Adrenal gland (tissue), 12 donors: Measurements from ENCODE around the gene RUFY4. TPM values are rescaled to one million over a fixed set of nuclear protein-coding genes. Genes with fewer than 3 reads are reported as not detected.

Source experiments
- DNase-seq, 7 donors: peaks; one replicate each; pipeline ENCODE4 v3.0.0-alpha.2; 2019 to 2020
- H3K27ac ChIP-seq, 5 donors: fragments of 200-600 bp; sonication (generic) in 4 of 5; 1 replicate in 3 of 5; 2 replicates in 2 of 5; pipeline versions ENCODE4 v1.5.1 to v1.8.0; 2016 to 2020; ENCODE audit warnings: mild to moderate bottlenecking in 1 of 5
- H3K27me3 ChIP-seq: fragments of 200-600 bp; 2 replicates; pipeline ENCODE4 v1.8.0; 2021
- H3K36me3 ChIP-seq, 2 donors: fragments of 200-600 bp; replicated peaks in 1 of 2; 1 replicate in 1 of 2; 2 replicates in 1 of 2; pipeline versions ENCODE4 v1.5.1 to v1.8.0; 2018 to 2022
- H3K4me1 ChIP-seq, 2 donors: fragments of 200-600 bp; replicated peaks in 1 of 2; 1 replicate in 1 of 2; 2 replicates in 1 of 2; pipeline versions ENCODE4 v1.5.1 to v1.8.0; 2018 to 2021
- H3K4me3 ChIP-seq, 4 donors: fragments of 200-600 bp; sonication (generic) in 3 of 4; one replicate each; pipeline ENCODE4 v1.5.1; 2016 to 2018
- H3K9me3 ChIP-seq, 3 donors: fragments of 200-600 bp; sonication (generic) in 1 of 3; replicated peaks in 1 of 3; 1 replicate in 2 of 3; 2 replicates in 1 of 3; pipeline versions ENCODE4 v1.5.1 to v1.8.0; 2016 to 2021
- POLR2A ChIP-seq, 2 donors: fragments of 450-650 bp; IDR thresholded peaks; one replicate each; pipeline ENCODE4 v1.6.1; 2017; ENCODE audit warnings: antibody characterized with exemption in 2 of 2, mild to moderate bottlenecking in 2 of 2, moderate library complexity in 1 of 2
- WGBS, 4 donors: extraction: QIAGEN DNeasy Blood & Tissue Kit in 2 of 4; methylation state at CpG; one replicate each; pipeline versions ENCODE4 v1.1.5 to v1.1.7; 2013 to 2017; 5-methylcytosine and 5-hydroxymethylcytosine counted together
- intact Hi-C, 2 donors: fragments of 100-400 bp; cut with DNase I; formaldehyde crosslinking; loops; one replicate each; pipeline versions ENCODE4 v1.14.1 to v1.15.0; 2022 to 2023
- polyA plus RNA-seq, 3 donors: library from polyadenylated mRNA; stranded (reverse); fragments of 200-250 nt in 2 of 3; fragments of 350-450 nt in 1 of 3; fragmentation: Illumina TruSeq in 1 of 3; extraction: RNeasy Lipid Tissue Mini Kit (QIAGEN cat#74804) in 1 of 3; gene quantifications; one replicate each; pipeline ENCODE4 v1.2.3, GENCODE V29; 2013 to 2014
- total RNA-seq, 9 donors: library from RNA; depleted of rRNA in 4 of 9; stranded (reverse); fragments of >200 nt in 4 of 9; fragments of 120-200 nt in 1 of 9; fragmentation: NEBNext Ultra II Directional in 1 of 9; extraction: Animal tissue kit (Norgen Biotek cat#: 25700) in 1 of 9; gene quantifications; one replicate each; pipeline versions ENCODE4 v1.1.0 to v1.2.4, GENCODE V29; 2013 to 2023
- TF ChIP-seq, protein P1 (sequence below), 6 experiments: fragments of 450-650 bp in 4 of 6; fragments of 200-600 bp in 2 of 6; sonication (generic) in 1 of 6; IDR thresholded peaks; 1 replicate in 5 of 6; 2 replicates in 1 of 6; pipeline versions ENCODE4 v1.5.1 to v1.8.0; 2016 to 2021; ENCODE audit warnings: antibody characterized with exemption in 6 of 6, mild to moderate bottlenecking in 2 of 6, moderate library complexity in 1 of 6
- donor health status: healthy with polysubstance abuse.
- donor health status: Bipolar disorder and iron deficiency.
- donor health status: DM: yes; HTN: yes; CAD: no.
- donor health status: DM: no; HTN: no; CAD: no.
- donor health status: DM: no; HTN: no; CAD: no.
- donor health status: DM: yes; HTN: yes; CAD: no.

The RUFY4 gene
- total and polyA plus RNA-seq, 12 donors: 0.09 to 1.9 (median 0.47) TPM; not detected in 3

- Histone ChIP-seq H3K27ac (no peak overlapping the region), H3K36me3 (no peaks in the 10 kb centered on the region), H3K4me3 (no peak overlapping the region), H3K9me3 (no peaks in the 10 kb centered on the region), H3K4me1 (peaks cover 0 to 4% of the 10 kb centered on the region in 2 donors), H3K27me3 (no peaks in the 10 kb centered on the region)
- DNase-seq: peak in 3 of 7 donors; percentile 8 to 43 (median 16)
- intact Hi-C loops: loop anchor here in 1 of 2 donors (5.0 kb wide), 1 partner anchor 245 kb away; no protein-coding TSS in a partner anchor
- TF ChIP-seq, protein P1, sequence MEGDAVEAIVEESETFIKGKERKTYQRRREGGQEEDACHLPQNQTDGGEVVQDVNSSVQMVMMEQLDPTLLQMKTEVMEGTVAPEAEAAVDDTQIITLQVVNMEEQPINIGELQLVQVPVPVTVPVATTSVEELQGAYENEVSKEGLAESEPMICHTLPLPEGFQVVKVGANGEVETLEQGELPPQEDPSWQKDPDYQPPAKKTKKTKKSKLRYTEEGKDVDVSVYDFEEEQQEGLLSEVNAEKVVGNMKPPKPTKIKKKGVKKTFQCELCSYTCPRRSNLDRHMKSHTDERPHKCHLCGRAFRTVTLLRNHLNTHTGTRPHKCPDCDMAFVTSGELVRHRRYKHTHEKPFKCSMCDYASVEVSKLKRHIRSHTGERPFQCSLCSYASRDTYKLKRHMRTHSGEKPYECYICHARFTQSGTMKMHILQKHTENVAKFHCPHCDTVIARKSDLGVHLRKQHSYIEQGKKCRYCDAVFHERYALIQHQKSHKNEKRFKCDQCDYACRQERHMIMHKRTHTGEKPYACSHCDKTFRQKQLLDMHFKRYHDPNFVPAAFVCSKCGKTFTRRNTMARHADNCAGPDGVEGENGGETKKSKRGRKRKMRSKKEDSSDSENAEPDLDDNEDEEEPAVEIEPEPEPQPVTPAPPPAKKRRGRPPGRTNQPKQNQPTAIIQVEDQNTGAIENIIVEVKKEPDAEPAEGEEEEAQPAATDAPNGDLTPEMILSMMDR (IDR thresholded peaks at IDR 0.05): no peak
- TF ChIP-seq POLR2A (IDR thresholded peaks at IDR 0.05): no peak
- 80 to 97% (median 91%) methylated on average over 2 to 7 of the region's 7 CpGs for WGBS, 4 donors
Observed at GRCh38 chr2:218031771-218032257, 37.2 kb upstream of the RUFY4 start.

DNA sequence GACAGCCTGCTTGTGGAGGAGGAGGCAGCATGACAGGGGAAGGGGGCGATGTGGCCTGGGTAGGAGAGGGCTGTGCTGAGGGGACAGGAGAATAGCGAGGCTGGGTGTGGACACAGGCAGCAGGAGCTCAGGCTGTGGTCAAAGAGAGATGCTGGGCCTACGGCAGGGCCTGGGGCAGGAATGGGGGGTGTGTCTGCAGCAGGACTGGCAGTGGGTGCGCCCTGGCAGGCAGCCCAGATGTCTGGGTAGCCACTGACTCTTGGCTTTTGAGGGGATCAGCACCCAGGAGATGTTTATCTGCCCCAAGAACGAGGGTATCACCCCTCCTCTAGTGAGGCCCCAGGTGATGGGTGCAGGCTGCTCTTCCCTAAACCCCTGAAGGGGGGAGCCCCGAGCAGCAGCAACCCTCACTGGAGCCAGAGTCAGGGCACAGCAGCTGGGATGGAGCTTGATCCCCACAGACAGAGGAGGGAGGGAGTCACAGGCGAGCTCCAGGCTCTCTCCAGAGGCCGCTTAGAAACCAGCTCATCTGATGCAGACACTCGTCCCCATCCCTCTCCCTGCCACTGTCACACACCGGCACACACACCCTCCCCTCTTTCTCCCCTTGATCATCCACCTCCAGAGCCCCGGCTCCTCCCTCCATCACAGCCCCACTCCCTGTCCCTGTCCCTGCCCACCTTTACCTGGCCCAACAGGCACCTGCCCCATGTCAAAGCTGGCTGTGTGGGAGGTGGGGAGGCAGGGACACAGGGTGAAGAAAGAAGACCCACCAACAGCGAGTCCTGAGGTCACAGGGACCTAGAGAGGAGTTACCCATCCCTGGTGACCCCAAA lies 36.5 kb upstream of the RUFY4 start:
- WGBS, 4 donors: 84 to 88% (median 85%) methylated on average over 10 to 12 of the region's 12 CpGs
- no peak overlapping the region for H3K4me3 ChIP-seq
- peak in 3 of 7 donors; percentile 10 to 67 (median 21) for DNase-seq

DNA sequence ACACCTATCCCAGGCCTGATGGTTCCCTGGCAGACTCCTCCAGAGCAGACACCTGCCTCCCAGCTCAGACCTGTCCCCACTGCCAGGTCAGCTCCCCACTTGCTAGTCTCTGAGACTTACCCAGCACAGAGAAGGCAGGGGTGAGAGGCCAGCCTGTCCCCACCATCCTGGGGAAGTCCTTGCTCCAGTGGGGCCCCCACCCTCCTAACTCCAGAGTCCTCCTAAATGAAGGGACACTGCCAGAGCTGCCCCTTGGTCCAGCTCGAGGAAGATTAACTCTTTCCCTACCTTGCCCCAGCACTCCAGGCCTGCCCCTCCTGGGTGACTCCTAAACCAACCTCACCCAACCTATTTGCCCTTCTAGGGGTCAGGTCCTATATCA lies 35.9 kb upstream of the RUFY4 start:
- H3K27ac ChIP-seq: peak overlapping the region in 1 of 5 donors; percentile 54
- no peaks in the 10 kb centered on the region for H3K27me3 ChIP-seq
- no peaks in the 10 kb centered on the region for H3K36me3 ChIP-seq
- H3K4me1 ChIP-seq: peaks cover 0 to 4% of the 10 kb centered on the region in 2 donors
- TF ChIP-seq, protein P1 (IDR thresholded peaks at IDR 0.05): no peak
- no peak for TF ChIP-seq POLR2A (IDR thresholded peaks at IDR 0.05)
- no peaks in the 10 kb centered on the region for H3K9me3 ChIP-seq
- no peak overlapping the region for H3K4me3 ChIP-seq
- intact Hi-C loops: loop anchor here in 1 of 2 donors (1.0 to 5.0 kb wide), 2 partner anchors 88 to 246 kb away; no protein-coding TSS in a partner anchor
- DNase-seq: peak in 3 of 7 donors; percentile 5 to 53 (median 18)
- WGBS, 4 donors: 48 to 71% (median 59%) methylated on average over 1 of the region's 1 CpG

More for the DNA sequence above, 36.5 kb upstream of the RUFY4 start:
- H3K27ac ChIP-seq: peak overlapping the region in 1 of 5 donors; percentile 54
- no peaks in the 10 kb centered on the region for H3K36me3 ChIP-seq
- TF ChIP-seq, protein P1 (IDR thresholded peaks at IDR 0.05): no peak
- no peak for TF ChIP-seq POLR2A (IDR thresholded peaks at IDR 0.05)
- intact Hi-C loops: loop anchor here in 1 of 2 donors (1.0 to 5.0 kb wide), 2 partner anchors 87 to 245 kb away; no protein-coding TSS in a partner anchor
- H3K27me3 ChIP-seq: no peaks in the 10 kb centered on the region
- peaks cover 0 to 4% of the 10 kb centered on the region in 2 donors for H3K4me1 ChIP-seq
- no peaks in the 10 kb centered on the region for H3K9me3 ChIP-seq
